ENCODE measurements around the gene VPS33B.

Gene VPS33B

DNA sequence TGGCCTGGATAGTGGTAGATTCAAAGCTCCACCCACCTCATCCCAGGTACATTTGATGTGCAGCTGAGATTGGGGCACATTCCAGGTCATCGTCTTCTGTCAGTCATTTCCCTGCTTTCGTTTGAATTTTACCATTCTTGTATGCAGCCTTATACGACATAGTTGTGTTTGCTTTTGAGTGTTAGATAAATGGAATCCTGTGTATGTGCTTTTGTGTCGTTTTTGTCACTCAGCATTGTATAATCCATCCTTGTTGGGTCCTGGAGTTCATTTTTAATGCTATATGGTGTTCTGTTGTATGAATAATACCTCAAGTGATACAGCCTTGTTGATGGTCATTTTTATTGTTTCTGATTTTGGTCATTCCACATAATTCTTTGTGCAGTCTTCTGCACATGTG lies 60.4 kb downstream of the VPS33B start:
- no peaks in the 10 kb centered on the region for H3K27me3 ChIP-seq
- TF ChIP-seq Cebpa-rat (IDR thresholded peaks at IDR 0.05), result no peak
- no peaks in the 10 kb centered on the region for H3K9me3 ChIP-seq
- peaks cover 29% of the 10 kb centered on the region for H3K4me1 ChIP-seq
- no peak overlapping the region for H3K4me2 ChIP-seq
- H3K4me3 ChIP-seq, result no peak overlapping the region
- no peak overlapping the region for H3K9ac ChIP-seq
- H3K27ac ChIP-seq, result no peak overlapping the region
- H3K36me3 ChIP-seq, result peaks cover 89% of the 10 kb centered on the region
- peaks cover 40% of the 10 kb centered on the region for H4K20me1 ChIP-seq

DNA sequence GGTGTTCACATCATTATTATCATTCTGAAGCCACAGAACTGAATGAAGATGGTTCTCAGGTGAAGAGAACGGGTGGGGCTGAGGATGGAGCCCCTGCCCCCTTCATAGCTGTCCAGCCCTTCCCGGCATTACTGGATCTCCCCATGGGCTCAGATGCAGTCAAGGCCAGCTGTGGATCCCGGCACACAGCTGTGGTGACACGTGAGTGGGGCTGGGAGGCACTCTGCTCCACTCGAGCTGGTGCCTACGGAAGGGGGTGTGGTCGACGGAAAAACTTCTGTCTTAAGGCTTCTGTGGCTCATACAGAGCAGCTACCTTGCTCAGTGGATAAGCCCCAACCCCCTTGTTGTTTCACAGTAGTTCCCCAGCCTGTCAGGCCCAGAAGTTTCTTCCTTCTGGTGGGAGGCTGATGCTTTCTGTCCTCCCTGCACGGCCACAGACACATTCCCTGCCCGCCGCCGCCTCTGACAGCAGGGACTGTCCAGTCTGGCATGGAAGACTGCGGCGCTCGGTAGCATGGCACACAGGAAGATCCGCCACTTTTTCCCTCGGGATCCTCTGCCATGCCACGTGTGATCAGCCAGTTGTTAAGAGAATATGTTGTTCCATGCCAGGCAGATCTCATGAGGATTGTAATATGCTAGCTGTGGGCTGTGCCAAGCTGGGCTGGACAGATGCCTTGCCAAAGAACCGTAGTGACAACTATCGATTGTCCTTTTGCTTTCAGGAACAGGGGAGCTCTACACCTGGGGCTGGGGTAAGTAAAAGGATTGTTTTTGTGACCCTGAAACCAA lies 61.9 kb downstream of the VPS33B start:
- H3K36me3 ChIP-seq, result peaks cover 74% of the 10 kb centered on the region
- peak overlapping the region; percentile 42; the same call in 1 of the 2 replicates for H3K9ac ChIP-seq
- peaks cover 45% of the 10 kb centered on the region for H3K4me1 ChIP-seq
- no peaks in the 10 kb centered on the region for H3K27me3 ChIP-seq
- H3K9me3 ChIP-seq, result no peaks in the 10 kb centered on the region
- no peak for TF ChIP-seq Cebpa-rat (IDR thresholded peaks at IDR 0.05)
- H3K4me2 ChIP-seq, result peak overlapping the region; percentile 62
- no peak overlapping the region for H3K4me3 ChIP-seq
- H4K20me1 ChIP-seq, result peaks cover 48% of the 10 kb centered on the region
- H3K27ac ChIP-seq, result peak overlapping the region; percentile 42; the same call in 1 of the 2 replicates

DNA sequence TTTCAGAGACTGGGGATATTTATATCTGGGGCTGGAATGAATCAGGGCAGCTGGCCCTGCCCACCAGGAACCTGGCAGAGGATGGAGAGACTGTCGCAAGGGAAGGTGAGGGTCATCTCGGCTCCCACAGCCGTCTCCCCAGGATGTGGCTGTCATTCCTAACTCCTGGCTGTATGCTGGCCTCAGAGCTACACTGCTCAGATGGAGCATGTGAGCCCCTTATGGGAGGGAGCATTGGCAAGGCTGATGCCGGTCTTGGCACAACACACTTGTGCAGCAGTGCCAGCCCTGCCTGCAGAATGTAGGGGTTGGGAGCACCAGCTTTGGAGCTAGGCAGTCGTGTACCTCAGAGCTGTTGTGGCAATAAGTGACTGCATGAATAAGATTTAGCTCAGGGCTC lies 62.5 kb downstream of the VPS33B start:
- H3K4me3 ChIP-seq, result no peak overlapping the region
- H3K27ac ChIP-seq, result no peak overlapping the region
- H3K36me3 ChIP-seq, result peaks cover 68% of the 10 kb centered on the region
- peaks cover 48% of the 10 kb centered on the region for H3K4me1 ChIP-seq
- peaks cover 52% of the 10 kb centered on the region for H4K20me1 ChIP-seq
- H3K9ac ChIP-seq, result 0 out of 2 replicates have a peak overlapping the region, but pooled peaks have one; percentile 42
- H3K9me3 ChIP-seq, result no peaks in the 10 kb centered on the region
- H3K4me2 ChIP-seq, result peak overlapping the region; percentile 62
- H3K27me3 ChIP-seq, result no peaks in the 10 kb centered on the region
- no peak for TF ChIP-seq Cebpa-rat (IDR thresholded peaks at IDR 0.05)

DNA sequence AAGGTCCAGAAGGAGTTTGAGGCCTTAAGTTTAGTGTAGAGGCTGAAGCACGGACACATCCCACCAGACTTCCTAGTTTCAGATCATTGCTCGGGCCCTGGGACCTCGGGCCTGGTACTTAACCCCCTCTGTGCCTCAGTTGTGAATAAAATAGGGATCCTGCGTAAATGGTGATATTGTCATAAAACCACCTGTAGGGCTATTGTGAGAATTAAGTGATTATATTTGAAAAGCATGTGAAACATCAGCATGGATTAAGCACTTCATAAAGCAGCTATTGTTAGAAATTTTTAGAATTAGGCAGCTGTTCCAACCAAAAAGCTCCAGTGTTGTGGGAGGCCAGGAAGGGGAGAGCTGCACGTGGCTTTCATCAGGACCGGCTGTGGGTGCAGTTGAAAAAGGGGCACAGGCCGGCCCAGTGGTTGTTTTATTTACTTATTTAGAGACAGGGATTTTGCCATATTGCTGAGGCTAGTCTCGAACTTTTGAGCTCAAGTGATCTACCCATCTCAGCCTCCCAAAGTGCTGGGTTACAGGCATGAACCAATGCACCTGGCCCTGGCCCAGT lies 63.3 kb downstream of the VPS33B start:
- H4K20me1 ChIP-seq, result peaks cover 52% of the 10 kb centered on the region
- no peak overlapping the region for H3K27ac ChIP-seq
- no peak overlapping the region for H3K4me2 ChIP-seq
- no peak overlapping the region for H3K4me3 ChIP-seq
- no peaks in the 10 kb centered on the region for H3K27me3 ChIP-seq
- TF ChIP-seq Cebpa-rat (IDR thresholded peaks at IDR 0.05), result no peak
- peaks cover 64% of the 10 kb centered on the region for H3K36me3 ChIP-seq
- peaks cover 53% of the 10 kb centered on the region for H3K4me1 ChIP-seq
- H3K9me3 ChIP-seq, result no peaks in the 10 kb centered on the region
- no peak overlapping the region for H3K9ac ChIP-seq

DNA sequence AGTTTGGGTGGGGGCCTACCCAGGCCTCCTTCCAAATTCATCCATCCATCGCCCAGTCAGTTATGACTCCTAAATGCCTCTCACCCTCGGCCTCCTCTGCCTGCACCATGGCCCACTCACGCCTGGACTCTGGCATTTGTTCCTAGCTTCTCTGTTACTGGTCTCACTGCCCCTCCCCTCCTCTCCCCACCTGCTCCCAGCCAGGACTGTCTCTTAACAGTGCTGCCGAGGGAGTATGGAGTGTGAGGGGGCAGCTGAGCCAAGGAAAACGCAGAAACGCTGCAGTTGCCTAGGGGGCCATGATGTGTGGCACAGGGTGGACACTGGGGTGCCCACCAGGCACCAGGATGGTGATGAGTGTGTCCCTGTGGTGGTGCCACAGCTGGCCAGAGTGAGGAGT lies 64.6 kb downstream of the VPS33B start:
- Histone ChIP-seq H3K27me3 (no peaks in the 10 kb centered on the region), H4K20me1 (peaks cover 52% of the 10 kb centered on the region), H3K4me2 (no peak overlapping the region), H3K9me3 (no peaks in the 10 kb centered on the region), H3K9ac (no peak overlapping the region), H3K27ac (no peak overlapping the region), H3K4me1 (peaks cover 54% of the 10 kb centered on the region), H3K4me3 (no peak overlapping the region), H3K36me3 (peaks cover 64% of the 10 kb centered on the region)
- no peak for TF ChIP-seq Cebpa-rat (IDR thresholded peaks at IDR 0.05)

DNA sequence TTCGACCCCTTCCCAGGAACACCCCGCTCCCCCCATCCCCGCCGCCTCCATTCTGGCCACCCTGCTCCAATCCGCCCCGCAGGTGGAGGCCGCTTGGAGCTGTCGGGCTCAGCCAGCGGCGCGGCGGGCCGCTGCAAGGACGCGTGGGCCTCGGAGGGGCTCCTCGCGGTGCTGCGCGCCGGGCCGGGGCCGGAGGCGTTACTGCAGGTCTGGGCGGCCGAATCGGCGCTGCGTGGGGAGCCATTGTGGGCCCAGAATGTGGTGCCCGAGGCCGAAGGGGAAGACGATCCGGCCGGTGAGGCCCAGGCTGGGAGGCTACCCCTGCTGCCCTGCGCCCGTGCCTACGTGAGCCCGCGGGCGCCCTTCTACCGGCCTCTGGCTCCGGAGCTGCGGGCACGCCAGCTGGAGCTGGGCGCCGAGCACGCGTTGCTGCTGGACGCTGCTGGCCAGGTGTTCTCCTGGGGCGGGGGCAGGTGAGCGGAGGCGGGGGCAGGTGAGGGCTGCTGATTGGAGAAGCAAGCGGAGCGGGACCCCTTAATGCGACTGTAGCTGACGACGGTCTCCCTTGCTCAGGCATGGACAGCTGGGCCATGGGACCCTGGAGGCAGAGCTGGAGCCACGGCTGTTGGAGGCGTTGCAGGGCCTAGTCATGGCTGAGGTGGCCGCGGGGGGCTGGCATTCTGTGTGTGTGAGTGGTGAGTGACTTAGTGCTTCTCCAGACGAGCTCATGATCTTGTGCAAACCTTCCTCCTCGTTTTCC lies 65.2 kb downstream of the VPS33B start:
- Histone ChIP-seq H3K4me2 (peak overlapping the region; percentile 97), H3K9ac (0 out of 2 replicates have a peak overlapping the region, but pooled peaks have one; percentile 95), H3K36me3 (peaks cover 64% of the 10 kb centered on the region), H3K27ac (no peak overlapping the region), H3K9me3 (no peaks in the 10 kb centered on the region), H3K4me1 (peaks cover 54% of the 10 kb centered on the region), H3K4me3 (peak overlapping the region; percentile 87), H4K20me1 (peaks cover 52% of the 10 kb centered on the region), H3K27me3 (no peaks in the 10 kb centered on the region)
- no peak for TF ChIP-seq Cebpa-rat (IDR thresholded peaks at IDR 0.05)

DNA sequence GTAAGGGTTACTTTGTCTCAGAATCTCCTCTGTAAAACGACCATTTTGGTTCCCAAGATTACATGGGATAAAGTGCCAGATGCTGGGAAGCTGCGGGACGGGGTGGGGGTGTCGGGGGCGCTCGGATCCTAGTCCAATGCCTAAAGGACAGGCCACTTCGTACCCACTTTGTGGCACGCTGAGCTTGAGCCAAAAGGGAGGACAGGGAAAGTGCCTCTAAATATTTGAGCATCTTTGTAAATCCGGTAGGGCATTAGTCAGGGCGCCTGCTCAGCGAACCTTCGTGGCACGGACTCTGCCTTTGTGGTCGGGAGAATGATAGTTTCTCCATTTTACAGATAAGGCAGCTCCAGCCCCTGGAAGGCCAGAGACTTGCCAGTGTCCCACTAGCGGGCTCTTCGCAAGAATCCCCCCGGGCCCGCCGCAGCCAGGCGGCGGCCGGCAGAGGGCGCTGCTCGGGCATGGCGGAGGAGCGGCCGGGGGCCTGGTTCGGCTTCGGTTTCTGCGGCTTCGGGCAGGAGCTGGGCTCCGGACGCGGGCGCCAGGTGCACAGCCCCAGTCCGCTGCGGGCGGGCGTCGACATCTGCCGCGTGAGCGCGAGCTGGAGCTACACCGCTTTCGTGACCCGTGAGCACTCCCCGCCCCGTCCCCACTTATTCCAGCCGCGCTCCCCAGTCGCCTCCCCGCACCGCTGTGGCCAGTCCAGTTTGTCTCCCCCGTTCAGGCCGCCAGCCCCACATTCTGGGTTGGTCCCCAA lies 65.9 kb downstream of the VPS33B start:
- no peaks in the 10 kb centered on the region for H3K9me3 ChIP-seq
- peaks cover 64% of the 10 kb centered on the region for H3K36me3 ChIP-seq
- peaks cover 52% of the 10 kb centered on the region for H3K4me1 ChIP-seq
- H4K20me1 ChIP-seq, result peaks cover 51% of the 10 kb centered on the region
- H3K27ac ChIP-seq, result peak overlapping the region; percentile 97; the same call in 1 of the 2 replicates
- no peaks in the 10 kb centered on the region for H3K27me3 ChIP-seq
- H3K4me3 ChIP-seq, result peak overlapping the region; percentile 87
- TF ChIP-seq Cebpa-rat (IDR thresholded peaks at IDR 0.05), result no peak
- peak overlapping the region; percentile 95 for H3K9ac ChIP-seq
- peak overlapping the region; percentile 97 for H3K4me2 ChIP-seq

DNA sequence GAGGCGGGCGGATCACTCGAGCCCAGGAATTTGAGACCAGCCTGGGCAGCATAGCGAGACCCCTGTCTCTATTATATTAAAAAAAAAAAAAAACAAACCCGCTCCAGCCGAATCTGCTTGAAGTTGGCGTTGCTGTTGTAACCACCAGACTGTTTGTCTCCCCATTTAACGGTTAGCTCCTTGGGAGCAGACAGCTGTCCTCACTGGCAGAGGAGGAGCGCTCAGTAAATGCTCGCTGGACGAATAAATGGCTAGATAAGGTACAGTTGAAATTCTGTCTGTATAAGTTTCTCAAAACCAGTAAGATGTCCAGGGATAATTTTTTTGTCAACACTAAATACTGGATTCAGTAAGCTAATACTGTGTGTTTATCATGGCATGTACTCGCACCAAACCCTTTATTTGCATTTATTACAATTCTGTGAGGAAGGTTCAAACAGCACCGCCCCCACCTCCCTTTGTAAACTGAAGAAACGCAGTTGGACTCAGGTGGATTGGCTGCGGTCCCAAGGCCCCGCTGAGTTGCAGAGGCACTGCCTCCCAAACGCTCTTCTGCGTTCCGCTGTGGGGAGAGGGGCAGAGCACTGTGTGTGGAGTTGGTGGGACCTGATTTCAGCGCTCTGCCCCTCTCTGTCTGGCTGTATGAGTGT lies 66.6 kb downstream of the VPS33B start:
- Histone ChIP-seq H3K27me3 (no peaks in the 10 kb centered on the region), H3K9me3 (no peaks in the 10 kb centered on the region), H4K20me1 (peaks cover 44% of the 10 kb centered on the region), H3K36me3 (peaks cover 64% of the 10 kb centered on the region), H3K4me3 (peak overlapping the region; percentile 87), H3K4me2 (peak overlapping the region; percentile 97), H3K9ac (peak overlapping the region; percentile 95), H3K4me1 (peaks cover 45% of the 10 kb centered on the region), H3K27ac (peak overlapping the region; percentile 97)
- TF ChIP-seq Cebpa-rat (IDR thresholded peaks at IDR 0.05), result no peak
